GM23338 (cell line): ENCODE measurements around the gene C1QTNF1. TPM values are rescaled to one million over a fixed set of nuclear protein-coding genes. Genes with fewer than 3 reads are reported as not detected.

Source experiments
- ATAC-seq: fragments of 200-7000 bp; cut with Tn5 transposase; 3 replicates; pipeline ENCODE4 v1.9.1; 2020
- DNase-seq: peaks from one replicate; pipeline ENCODE4 v3.0.0-alpha.2; 2015; ENCODE audit warnings: low spot score
- H2AFZ ChIP-seq: fragments of 200-600 bp; sonication (generic); 2 replicates; pipeline ENCODE4 v1.8.0; 2016; ENCODE audit warnings: antibody characterized with exemption, mild to moderate bottlenecking, moderate library complexity
- H3F3A ChIP-seq: fragments of 200-600 bp; sonication (generic); replicated peaks from 2 replicates; pipeline ENCODE4 v1.8.0; 2017; ENCODE audit warnings: antibody characterized with exemption, mixed run types, low read depth
- H3K27ac ChIP-seq: fragments of 200-600 bp; sonication (generic); 2 replicates; pipeline ENCODE4 v1.6.1; 2016; ENCODE audit warnings: low read depth
- H3K27me3 ChIP-seq: fragments of 200-600 bp; sonication (generic); 2 replicates; pipeline ENCODE4 v1.8.0; 2016; ENCODE audit warnings: mild to moderate bottlenecking, mixed run types, moderate library complexity; ENCODE audit not compliant: insufficient read depth
- H3K36me3 ChIP-seq: fragments of 200-600 bp; sonication (generic); 2 replicates; pipeline ENCODE4 v1.8.0; 2016; ENCODE audit warnings: mild to moderate bottlenecking; ENCODE audit not compliant: insufficient read depth
- H3K4me1 ChIP-seq: fragments of 200-600 bp; sonication (generic); 2 replicates; pipeline ENCODE4 v1.8.0; 2016; ENCODE audit warnings: mild to moderate bottlenecking, moderate library complexity; ENCODE audit not compliant: insufficient read depth
- H3K4me2 ChIP-seq: fragments of 200-600 bp; sonication (generic); 2 replicates; pipeline ENCODE4 v1.7.1; 2017; ENCODE audit warnings: mixed run types
- H3K4me3 ChIP-seq: fragments of 200-600 bp; sonication (generic); 2 replicates; pipeline ENCODE4 v1.6.1; 2016; ENCODE audit warnings: mixed run types
- H3K79me2 ChIP-seq: fragments of 200-600 bp; sonication (generic); replicated peaks from 2 replicates; pipeline ENCODE4 v1.8.0; 2017; ENCODE audit warnings: mild to moderate bottlenecking; ENCODE audit not compliant: insufficient read depth
- H3K9me2 ChIP-seq: fragments of 200-600 bp; sonication (generic); 2 replicates; pipeline ENCODE4 v1.8.0; 2017; ENCODE audit not compliant: insufficient read depth
- H4K20me1 ChIP-seq: fragments of 200-600 bp; sonication (generic); replicated peaks from 2 replicates; pipeline ENCODE4 v1.8.0; 2017; ENCODE audit warnings: mild to moderate bottlenecking; ENCODE audit not compliant: insufficient read depth
- H3K27ac Mint-ChIP-seq: 2 replicates; pipeline ENCODE4 v1.8.0; 2020; ENCODE audit warnings: inconsistent platforms, mild to moderate bottlenecking, moderate library complexity, mixed read lengths
- H3K27me3 Mint-ChIP-seq: 3 replicates; pipeline ENCODE4 v1.8.0; 2022; ENCODE audit warnings: low read depth, mild to moderate bottlenecking, moderate library complexity, mixed read lengths, inconsistent platforms; ENCODE audit not compliant: insufficient read depth, poor library complexity
- H3K36me3 Mint-ChIP-seq: 3 replicates; pipeline ENCODE4 v1.8.0; 2021; ENCODE audit warnings: low read depth, mild to moderate bottlenecking, inconsistent platforms, moderate library complexity, mixed read lengths
- H3K4me1 Mint-ChIP-seq: 3 replicates; pipeline ENCODE4 v1.8.0; 2020; ENCODE audit warnings: mild to moderate bottlenecking, inconsistent platforms, mixed read lengths
- H3K4me3 Mint-ChIP-seq: 3 replicates; pipeline ENCODE4 v1.8.0; 2021; ENCODE audit warnings: moderate library complexity, mild to moderate bottlenecking, inconsistent platforms, mixed read lengths
- H3K9me3 Mint-ChIP-seq: 3 replicates; pipeline ENCODE4 v1.8.0; 2020; ENCODE audit warnings: moderate library complexity, mild to moderate bottlenecking, inconsistent platforms, mixed read lengths
- CREB1 ChIP-seq: fragments of 250-450 bp; sonication (Bioruptor Pico); IDR thresholded peaks from 2 replicates; pipeline ENCODE4 v1.5.0; 2020; ENCODE audit warnings: low read depth, mild to moderate bottlenecking, moderate library complexity
- EZH2 ChIP-seq: fragments of 200-600 bp; sonication (generic); IDR thresholded peaks from one replicate; pipeline ENCODE4 v1.8.0; 2017; ENCODE audit warnings: antibody characterized with exemption, mild to moderate bottlenecking, low read depth; ENCODE audit not compliant: unreplicated experiment
- NANOG ChIP-seq: IDR thresholded peaks from 2 replicates; pipeline ENCODE4 v1.6.1; 2016; ENCODE audit warnings: antibody characterized with exemption, borderline replicate concordance
- STAT1 ChIP-seq: IDR thresholded peaks from one replicate; pipeline ENCODE4 v1.6.1; 2016; ENCODE audit warnings: antibody characterized with exemption; ENCODE audit not compliant: unreplicated experiment
- ZNF331 ChIP-seq: fragments of 250-450 bp; sonication (Bioruptor Pico); IDR thresholded peaks from 2 replicates; pipeline ENCODE4 v1.5.0; 2020; ENCODE audit warnings: low read depth, mild to moderate bottlenecking, moderate library complexity
- polyA plus RNA-seq: library from polyadenylated mRNA; unstranded; fragments of >200 nt; fragmentation: Nextera tagmentation; extraction: Ambion mirVana; gene quantifications from 2 replicates; pipeline ENCODE4 v1.2.1, GENCODE V29; 2016
- total RNA-seq: library from RNA; depleted of rRNA; stranded (reverse); fragments of >200 nt; shearing (Covaris generic); gene quantifications from 2 replicates; pipeline ENCODE4 v1.2.3, GENCODE V29; 2014
- TF ChIP-seq, protein P1 (sequence below): IDR thresholded peaks from one replicate; pipeline ENCODE4 v1.6.1; 2018; ENCODE audit warnings: antibody characterized with exemption; ENCODE audit not compliant: unreplicated experiment

Gene C1QTNF1
- total and polyA plus RNA-seq, 2 experiments from 2014 or later, result 1.1 to 1.9 TPM

DNA sequence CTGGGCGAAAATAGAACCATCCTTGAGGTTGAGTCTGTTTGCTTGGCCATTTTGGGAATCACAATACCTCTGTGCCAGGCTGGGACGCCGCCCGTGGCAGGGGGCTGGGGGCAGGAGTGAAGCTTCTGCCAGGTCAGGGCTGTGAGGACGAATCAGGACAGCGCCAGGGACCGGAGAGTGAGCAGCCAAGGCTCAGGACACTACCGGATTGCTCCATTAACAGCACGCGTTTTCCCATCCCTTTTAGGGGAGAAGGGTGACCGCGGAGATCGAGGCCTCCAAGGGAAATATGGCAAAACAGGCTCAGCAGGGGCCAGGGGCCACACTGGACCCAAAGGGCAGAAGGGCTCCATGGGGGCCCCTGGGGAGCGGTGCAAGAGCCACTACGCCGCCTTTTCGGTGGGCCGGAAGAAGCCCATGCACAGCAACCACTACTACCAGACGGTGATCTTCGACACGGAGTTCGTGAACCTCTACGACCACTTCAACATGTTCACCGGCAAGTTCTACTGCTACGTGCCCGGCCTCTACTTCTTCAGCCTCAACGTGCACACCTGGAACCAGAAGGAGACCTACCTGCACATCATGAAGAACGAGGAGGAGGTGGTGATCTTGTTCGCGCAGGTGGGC is 23.4 kb downstream of the C1QTNF1 start (continued):
- TF ChIP-seq, protein P1, sequence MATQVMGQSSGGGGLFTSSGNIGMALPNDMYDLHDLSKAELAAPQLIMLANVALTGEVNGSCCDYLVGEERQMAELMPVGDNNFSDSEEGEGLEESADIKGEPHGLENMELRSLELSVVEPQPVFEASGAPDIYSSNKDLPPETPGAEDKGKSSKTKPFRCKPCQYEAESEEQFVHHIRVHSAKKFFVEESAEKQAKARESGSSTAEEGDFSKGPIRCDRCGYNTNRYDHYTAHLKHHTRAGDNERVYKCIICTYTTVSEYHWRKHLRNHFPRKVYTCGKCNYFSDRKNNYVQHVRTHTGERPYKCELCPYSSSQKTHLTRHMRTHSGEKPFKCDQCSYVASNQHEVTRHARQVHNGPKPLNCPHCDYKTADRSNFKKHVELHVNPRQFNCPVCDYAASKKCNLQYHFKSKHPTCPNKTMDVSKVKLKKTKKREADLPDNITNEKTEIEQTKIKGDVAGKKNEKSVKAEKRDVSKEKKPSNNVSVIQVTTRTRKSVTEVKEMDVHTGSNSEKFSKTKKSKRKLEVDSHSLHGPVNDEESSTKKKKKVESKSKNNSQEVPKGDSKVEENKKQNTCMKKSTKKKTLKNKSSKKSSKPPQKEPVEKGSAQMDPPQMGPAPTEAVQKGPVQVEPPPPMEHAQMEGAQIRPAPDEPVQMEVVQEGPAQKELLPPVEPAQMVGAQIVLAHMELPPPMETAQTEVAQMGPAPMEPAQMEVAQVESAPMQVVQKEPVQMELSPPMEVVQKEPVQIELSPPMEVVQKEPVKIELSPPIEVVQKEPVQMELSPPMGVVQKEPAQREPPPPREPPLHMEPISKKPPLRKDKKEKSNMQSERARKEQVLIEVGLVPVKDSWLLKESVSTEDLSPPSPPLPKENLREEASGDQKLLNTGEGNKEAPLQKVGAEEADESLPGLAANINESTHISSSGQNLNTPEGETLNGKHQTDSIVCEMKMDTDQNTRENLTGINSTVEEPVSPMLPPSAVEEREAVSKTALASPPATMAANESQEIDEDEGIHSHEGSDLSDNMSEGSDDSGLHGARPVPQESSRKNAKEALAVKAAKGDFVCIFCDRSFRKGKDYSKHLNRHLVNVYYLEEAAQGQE, result no peak
- TF ChIP-seq CREB1 (CRISPR knock-in tag) (no peak), ZNF331 (CRISPR knock-in tag) (no peak), EZH2 (no peak), NANOG (no peak)

- Histone ChIP-seq H3K9me2 (no peaks in the 10 kb centered on the region), H3K36me3 (no peaks in the 10 kb centered on the region), H3K4me2 (no peak overlapping the region), H3F3A (peaks cover 3% of the 10 kb centered on the region), H3K27me3 (no peaks in the 10 kb centered on the region), H3K4me1 (no peaks in the 10 kb centered on the region), H3K27ac (no peak overlapping the region), H3K4me3 (no peak overlapping the region), H3K79me2 (no peaks in the 10 kb centered on the region), H4K20me1 (no peaks in the 10 kb centered on the region), H2AFZ (no peak overlapping the region)
- TF ChIP-seq STAT1, result no peak
- TF ChIP-seq, protein P1, result no peak
- no peak overlapping the region for H3K4me3 Mint-ChIP-seq
- H3K4me1 Mint-ChIP-seq, result no peaks in the 10 kb centered on the region; the same call in 2 of the 3 replicates
- no peaks in the 10 kb centered on the region; the same call in 2 of the 3 replicates for H3K36me3 Mint-ChIP-seq
- H3K27ac Mint-ChIP-seq, result no peak overlapping the region
- DNase-seq (no peak), ATAC-seq (no peak)
- H3K9me3 Mint-ChIP-seq, result peaks cover 15% of the 10 kb centered on the region; the same call in 2 of the 3 replicates
- peaks cover 18% of the 10 kb centered on the region for H3K27me3 Mint-ChIP-seq
Measured at GRCh38 chr17:79047923-79048825, 24.2 kb downstream of the C1QTNF1 start.
